Liver (tissue), 9 donors: ENCODE results near the gene NDUFA3. TPM values are rescaled to one million over a fixed set of nuclear protein-coding genes. Genes with fewer than 3 reads are reported as not detected.

Source experiments
- DNase-seq: peaks from one replicate; pipeline ENCODE4 v3.0.0-alpha.2; 2017; ENCODE audit warnings: low spot score
- H3K27ac ChIP-seq, 2 donors: one replicate each; pipeline ENCODE4 v1.7.0; 2013; ENCODE audit warnings: inconsistent platforms in 2 of 2, low read length in 2 of 2, control low read depth in 1 of 2, low read depth in 1 of 2, mild to moderate bottlenecking in 1 of 2
- H3K27me3 ChIP-seq, 4 donors: one replicate each; pipeline versions ENCODE4 v1.6.1 to v1.7.0; 2013; ENCODE audit warnings: low read length in 3 of 4, inconsistent platforms in 1 of 4, mild to moderate bottlenecking in 1 of 4, moderate library complexity in 1 of 4; ENCODE audit not compliant: control insufficient read depth in 4 of 4, insufficient read depth in 4 of 4
- H3K36me3 ChIP-seq, 4 donors: one replicate each; pipeline versions ENCODE4 v1.6.1 to v1.7.0; 2013; ENCODE audit warnings: low read length in 3 of 4, mild to moderate bottlenecking in 3 of 4, low read depth in 1 of 4, moderate library complexity in 1 of 4; ENCODE audit not compliant: control insufficient read depth in 4 of 4, insufficient read depth in 3 of 4
- H3K4me1 ChIP-seq, 4 donors: one replicate each; pipeline versions ENCODE4 v1.6.1 to v1.7.0; 2013; ENCODE audit warnings: low read length in 3 of 4, mild to moderate bottlenecking in 3 of 4, moderate library complexity in 1 of 4; ENCODE audit not compliant: control insufficient read depth in 4 of 4, insufficient read depth in 4 of 4
- H3K4me3 ChIP-seq, 3 donors: one replicate each; pipeline versions ENCODE4 v1.6.1 to v1.7.0; 2013; ENCODE audit warnings: low read length in 3 of 3, control low read depth in 1 of 3, low read depth in 1 of 3, mild to moderate bottlenecking in 1 of 3
- H3K9ac ChIP-seq, 2 donors: one replicate each; pipeline ENCODE4 v1.7.0; 2013; ENCODE audit warnings: low read length in 2 of 2, mild to moderate bottlenecking in 2 of 2, moderate library complexity in 2 of 2, control low read depth in 1 of 2, low read depth in 1 of 2
- H3K9me3 ChIP-seq, 4 donors: one replicate each; pipeline versions ENCODE4 v1.6.1 to v1.7.0; 2013; ENCODE audit warnings: low read length in 3 of 4; ENCODE audit not compliant: control insufficient read depth in 4 of 4
- CTCF ChIP-seq: fragments of 150-350 bp; IDR thresholded peaks from 2 replicates; pipeline ENCODE4 v1.5.1; 2017; ENCODE audit warnings: improper control_type of control experiment, low read depth, low read length; ENCODE audit not compliant: missing input control
- EGR1 ChIP-seq, 2 donors: IDR thresholded peaks; 2 replicates each; pipeline ENCODE4 v1.6.1; 2016 to 2018; ENCODE audit warnings: antibody characterized with exemption in 2 of 2, low read depth in 2 of 2
- FOXA1 ChIP-seq: IDR thresholded peaks from 2 replicates; pipeline ENCODE4 v1.6.1; 2016; ENCODE audit warnings: antibody characterized with exemption
- FOXA2 ChIP-seq: IDR thresholded peaks from 2 replicates; pipeline ENCODE4 v1.6.1; 2016; ENCODE audit warnings: antibody characterized with exemption
- GABPA ChIP-seq, 2 donors: IDR thresholded peaks in 1 of 2; conservative IDR thresholded peaks in 1 of 2; 2 replicates each; pipeline ENCODE4 v1.6.1; 2016; ENCODE audit warnings: antibody characterized with exemption in 2 of 2, mild to moderate bottlenecking in 1 of 2, moderate library complexity in 1 of 2
- HNF4A ChIP-seq, 2 donors: conservative IDR thresholded peaks; 2 replicates each; pipeline ENCODE4 v1.6.1; 2016; ENCODE audit warnings: antibody characterized with exemption in 2 of 2, mild to moderate bottlenecking in 2 of 2
- HNF4G ChIP-seq: IDR thresholded peaks from 2 replicates; pipeline ENCODE4 v1.6.1; 2016; ENCODE audit warnings: antibody characterized with exemption
- JUND ChIP-seq, 2 donors: IDR thresholded peaks; 2 replicates each; pipeline ENCODE4 v1.6.1; 2016; ENCODE audit warnings: antibody characterized with exemption in 2 of 2
- NR2F2 ChIP-seq: IDR thresholded peaks from 2 replicates; pipeline ENCODE4 v1.6.1; 2016; ENCODE audit warnings: antibody characterized with exemption
- RAD21 ChIP-seq, 2 donors: IDR thresholded peaks; 2 replicates each; pipeline ENCODE4 v1.6.1; 2016; ENCODE audit warnings: antibody characterized with exemption in 2 of 2, mild to moderate bottlenecking in 2 of 2
- REST ChIP-seq: IDR thresholded peaks from 2 replicates; pipeline ENCODE4 v1.6.1; 2016; ENCODE audit warnings: antibody characterized with exemption, mild to moderate bottlenecking
- RXRA ChIP-seq, 2 donors: IDR thresholded peaks; 2 replicates each; pipeline ENCODE4 v1.6.1; 2017 to 2018; ENCODE audit warnings: antibody characterized with exemption in 2 of 2, mild to moderate bottlenecking in 1 of 2
- SP1 ChIP-seq: IDR thresholded peaks from 2 replicates; pipeline ENCODE4 v1.6.1; 2018; ENCODE audit warnings: antibody characterized with exemption, mild to moderate bottlenecking
- TAF1 ChIP-seq: conservative IDR thresholded peaks from 2 replicates; pipeline ENCODE4 v1.6.1; 2016; ENCODE audit warnings: antibody characterized with exemption, mild to moderate bottlenecking
- YY1 ChIP-seq: IDR thresholded peaks from 2 replicates; pipeline ENCODE4 v1.6.1; 2016; ENCODE audit warnings: antibody characterized with exemption, mild to moderate bottlenecking
- WGBS: extraction: QIAGEN DNeasy Blood & Tissue Kit; methylation state at CpG from one replicate; pipeline ENCODE4 v1.1.7; 2013; 5-methylcytosine and 5-hydroxymethylcytosine counted together
- polyA plus RNA-seq, 2 donors: library from polyadenylated mRNA; stranded (reverse) in 1 of 2; unstranded in 1 of 2; fragments of 200-250 nt in 1 of 2; fragments of >200 nt in 1 of 2; fragmentation: Nextera tagmentation in 1 of 2; extraction: Ambion mirVana in 1 of 2; gene quantifications; one replicate each; pipeline versions ENCODE4 v1.2.1 to v1.2.3, GENCODE V29; 2013 to 2015
- total RNA-seq, 2 donors: library from RNA; depleted of rRNA; stranded (reverse); fragments of >200 nt; gene quantifications; one replicate each; pipeline ENCODE4 v1.2.3, GENCODE V29; 2014
- TF ChIP-seq, protein P1 (sequence below): IDR thresholded peaks from 2 replicates; pipeline ENCODE4 v1.6.1; 2016; ENCODE audit warnings: antibody characterized with exemption
- TF ChIP-seq, protein P2 (sequence below): IDR thresholded peaks from 2 replicates; pipeline ENCODE4 v1.6.1; 2016; ENCODE audit warnings: antibody characterized with exemption
- TF ChIP-seq, protein P3 (sequence below): IDR thresholded peaks from 2 replicates; pipeline ENCODE4 v1.6.1; 2016; ENCODE audit warnings: antibody characterized with exemption
- donor health status: healthy.
- donor health status: healthy.
- donor health status: healthy.
- donor health status: healthy.
- donor health status: healthy.

The NDUFA3 gene
- total and polyA plus RNA-seq, 4 donors: 5.9 to 343 (median 68.5) TPM

GRCh38 chr19:54100561-54100960 lies 2.1 kb upstream of the NDUFA3 start, which contains the start of gene OSCAR:
Gene OSCAR (minus strand): TSS chr19:54100803. CDS start chr19:54100792, 11 bp downstream.
- WGBS: 55% methylated on average over 5 of the region's 5 CpGs
- TF ChIP-seq TAF1: no peak
- H3K36me3 ChIP-seq: peaks cover 0 to under 1% (median under 1%) of the 10 kb centered on the region in 4 donors
- H3K4me3 ChIP-seq: no peak within 1 kb of the TSS
- H3K9ac ChIP-seq: peak within 1 kb of the TSS in 1 of 2 donors; percentile 47
- DNase-seq: no peak
- peaks cover 5 to 24% (median 12%) of the 10 kb centered on the region in 4 donors for H3K4me1 ChIP-seq
- no peaks in the 10 kb centered on the region for H3K27me3 ChIP-seq
- H3K27ac ChIP-seq: peak within 1 kb of the TSS in 1 of 2 donors; percentile 0
- no peaks in the 10 kb centered on the region for H3K9me3 ChIP-seq

- WGBS: 73% methylated on average over 11 of the region's 11 CpGs
- no peak for DNase-seq
- no peaks in the 10 kb centered on the region for H3K27me3 ChIP-seq
- H3K27ac ChIP-seq: no peak overlapping the region
- TF ChIP-seq FOXA1: no peak
- no peak for TF ChIP-seq RAD21 (IDR thresholded peaks at IDR 0.05)
- peaks cover 11 to 37% (median 15%) of the 10 kb centered on the region in 4 donors for H3K36me3 ChIP-seq
- H3K9ac ChIP-seq: no peak overlapping the region
- H3K4me3 ChIP-seq: no peak overlapping the region
- H3K9me3 ChIP-seq: no peaks in the 10 kb centered on the region
- peaks cover 0 to 24% (median 9%) of the 10 kb centered on the region in 4 donors for H3K4me1 ChIP-seq
Measured at GRCh38 chr19:54104998-54105715, 2.5 kb downstream of the NDUFA3 start.

GRCh38 chr19:54105796-54106195 lies 3.1 kb downstream of the NDUFA3 start:
- no peak overlapping the region for H3K9ac ChIP-seq
- no peak overlapping the region for H3K4me3 ChIP-seq
- WGBS: 95% methylated on average over 10 of the region's 10 CpGs
- no peak overlapping the region for H3K27ac ChIP-seq
- peaks cover 0 to 24% (median 9%) of the 10 kb centered on the region in 4 donors for H3K4me1 ChIP-seq
- H3K36me3 ChIP-seq: peaks cover 14 to 44% (median 16%) of the 10 kb centered on the region in 4 donors
- no peak for DNase-seq
- no peak for TF ChIP-seq GABPA (IDR thresholded peaks at IDR 0.05 in 1 of 2, conservative IDR thresholded peaks at IDR 0.05 in 1 of 2)
- TF ChIP-seq REST: no peak
- no peak for TF ChIP-seq TAF1
- no peak for TF ChIP-seq JUND (IDR thresholded peaks at IDR 0.05)
- TF ChIP-seq HNF4G: no peak
- TF ChIP-seq, protein P1, sequence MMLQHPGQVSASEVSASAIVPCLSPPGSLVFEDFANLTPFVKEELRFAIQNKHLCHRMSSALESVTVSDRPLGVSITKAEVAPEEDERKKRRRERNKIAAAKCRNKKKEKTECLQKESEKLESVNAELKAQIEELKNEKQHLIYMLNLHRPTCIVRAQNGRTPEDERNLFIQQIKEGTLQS: no peak
- TF ChIP-seq NR2F2: no peak
- TF ChIP-seq, protein P2, sequence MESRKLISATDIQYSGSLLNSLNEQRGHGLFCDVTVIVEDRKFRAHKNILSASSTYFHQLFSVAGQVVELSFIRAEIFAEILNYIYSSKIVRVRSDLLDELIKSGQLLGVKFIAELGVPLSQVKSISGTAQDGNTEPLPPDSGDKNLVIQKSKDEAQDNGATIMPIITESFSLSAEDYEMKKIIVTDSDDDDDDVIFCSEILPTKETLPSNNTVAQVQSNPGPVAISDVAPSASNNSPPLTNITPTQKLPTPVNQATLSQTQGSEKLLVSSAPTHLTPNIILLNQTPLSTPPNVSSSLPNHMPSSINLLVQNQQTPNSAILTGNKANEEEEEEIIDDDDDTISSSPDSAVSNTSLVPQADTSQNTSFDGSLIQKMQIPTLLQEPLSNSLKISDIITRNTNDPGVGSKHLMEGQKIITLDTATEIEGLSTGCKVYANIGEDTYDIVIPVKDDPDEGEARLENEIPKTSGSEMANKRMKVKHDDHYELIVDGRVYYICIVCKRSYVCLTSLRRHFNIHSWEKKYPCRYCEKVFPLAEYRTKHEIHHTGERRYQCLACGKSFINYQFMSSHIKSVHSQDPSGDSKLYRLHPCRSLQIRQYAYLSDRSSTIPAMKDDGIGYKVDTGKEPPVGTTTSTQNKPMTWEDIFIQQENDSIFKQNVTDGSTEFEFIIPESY: no peak
- TF ChIP-seq YY1: no peak
- TF ChIP-seq, protein P3, sequence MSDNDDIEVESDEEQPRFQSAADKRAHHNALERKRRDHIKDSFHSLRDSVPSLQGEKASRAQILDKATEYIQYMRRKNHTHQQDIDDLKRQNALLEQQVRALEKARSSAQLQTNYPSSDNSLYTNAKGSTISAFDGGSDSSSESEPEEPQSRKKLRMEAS: no peak
- TF ChIP-seq FOXA2: no peak
- no peak for TF ChIP-seq RAD21 (IDR thresholded peaks at IDR 0.05)
- no peak for TF ChIP-seq FOXA1
- no peak for TF ChIP-seq CTCF
- TF ChIP-seq SP1: no peak
- TF ChIP-seq RXRA (IDR thresholded peaks at IDR 0.05): no peak
- no peak for TF ChIP-seq EGR1 (IDR thresholded peaks at IDR 0.05; ENCODE audit: low read depth in 2 of 2)
- no peak for TF ChIP-seq HNF4A (conservative IDR thresholded peaks at IDR 0.05)
- H3K27me3 ChIP-seq: no peaks in the 10 kb centered on the region
- no peaks in the 10 kb centered on the region for H3K9me3 ChIP-seq
